H1 (cell line): ENCODE data around the gene DDX1. TPM values are rescaled to one million over a fixed set of nuclear protein-coding genes. Genes with fewer than 3 reads are reported as not detected.

Experiments
- CBX5 ChIP-seq: fragments of 300-800, 300-1000 bp; sonication (generic); IDR thresholded peaks from 2 replicates; pipeline ENCODE4 v1.7.1; 2016; ENCODE audit warnings: antibody characterized with exemption, low read length, low read depth
- EP300 ChIP-seq, 2 experiments: IDR thresholded peaks; 1 replicate in 1 of 2; 2 replicates in 1 of 2; pipeline ENCODE4 v1.6.1; 2011 to 2012; ENCODE audit warnings: low read depth in 2 of 2, low read length in 2 of 2, mild to moderate bottlenecking in 2 of 2, borderline replicate concordance in 1 of 2, inconsistent platforms in 1 of 2, moderate library complexity in 1 of 2
- SIN3A ChIP-seq, 2 experiments: IDR thresholded peaks in 1 of 2; conservative IDR thresholded peaks in 1 of 2; 2 replicates each; pipeline ENCODE4 v1.6.1; 2011 to 2012; ENCODE audit warnings: low read length in 2 of 2, improper control_type of control experiment in 1 of 2, low read depth in 1 of 2, mild to moderate bottlenecking in 1 of 2
- polyA plus RNA-seq, 7 experiments: library from polyadenylated mRNA; depleted of rRNA in 3 of 7; stranded (reverse) in 5 of 7; unstranded in 2 of 7; fragments of >200 nt in 5 of 7; fragments of 200-250 nt in 2 of 7; gene quantifications; 1 replicate in 5 of 7; 2 replicates in 1 of 7; 4 replicates in 1 of 7; pipeline versions ENCODE4 v1.2.1 to v1.2.3, GENCODE V29; 2011 to 2013; ENCODE audit warnings: missing spikeins in 2 of 7, mixed read lengths in 2 of 7
- total RNA-seq: library from RNA; stranded (reverse); fragmentation: NEBNext Ultra II Directional; extraction: Animal tissue kit (Norgen Biotek cat#: 25700); gene quantifications from 2 replicates; pipeline ENCODE4 v1.2.1, GENCODE V29; 2021

Gene DDX1
- total and polyA plus RNA-seq, 2 of the 8 experiments (the other 6 are each of a cell fraction or from before 2014, with no cell fraction given) = 51.1 to 161 TPM

GRCh38 chr2:15652252-15652651 lies 60.6 kb downstream of the DDX1 start (continued):
- no peak for TF ChIP-seq EP300 (IDR thresholded peaks at IDR 0.05; ENCODE audit: borderline replicate concordance in 1 of 2, low read depth in 2 of 2, low read length in 2 of 2)
- no peak for TF ChIP-seq CBX5
- no peak for TF ChIP-seq SIN3A (conservative IDR thresholded peaks at IDR 0.05 in 1 of 2, IDR thresholded peaks at IDR 0.05 in 1 of 2; ENCODE audit: low read depth in 1 of 2, low read length in 2 of 2)
- TF ChIP-seq, all 59 proteins: peak for 0
